Osteocyte (in vitro differentiated cells): ENCODE data around the gene HADHA. TPM values are rescaled to one million over a fixed set of nuclear protein-coding genes. Genes with fewer than 3 reads are reported as not detected.

Source experiments
- DNase-seq: peaks from one replicate; pipeline ENCODE4 v3.0.0; 2021; ENCODE audit warnings: mixed read lengths; ENCODE audit not compliant: unreplicated experiment; ENCODE audit errors: extremely low spot score
- H3K27ac Mint-ChIP-seq: one replicate; pipeline ENCODE4 v1.8.0; 2021; ENCODE audit warnings: mild to moderate bottlenecking, mixed read lengths; ENCODE audit not compliant: unreplicated experiment
- H3K27me3 Mint-ChIP-seq: one replicate; pipeline ENCODE4 v1.8.0; 2021; ENCODE audit warnings: mixed read lengths; ENCODE audit not compliant: unreplicated experiment
- H3K36me3 Mint-ChIP-seq: one replicate; pipeline ENCODE4 v1.8.0; 2021; ENCODE audit warnings: mixed read lengths; ENCODE audit not compliant: unreplicated experiment
- H3K4me1 Mint-ChIP-seq: one replicate; pipeline ENCODE4 v1.8.0; 2021; ENCODE audit warnings: mixed read lengths; ENCODE audit not compliant: unreplicated experiment
- H3K4me3 Mint-ChIP-seq: one replicate; pipeline ENCODE4 v1.8.0; 2021; ENCODE audit warnings: mild to moderate bottlenecking, moderate library complexity, mixed read lengths; ENCODE audit not compliant: unreplicated experiment
- H3K9me3 Mint-ChIP-seq: one replicate; pipeline ENCODE4 v1.8.0; 2021; ENCODE audit warnings: mixed read lengths; ENCODE audit not compliant: unreplicated experiment
- CTCF ChIP-seq: fragments of 200-600 bp; sonication (generic); IDR thresholded peaks from 2 replicates; pipeline ENCODE4 v1.5.0; 2021; ENCODE audit warnings: antibody characterized with exemption, mild to moderate bottlenecking, moderate library complexity
- total RNA-seq: library from RNA; stranded (reverse); gene quantifications from 2 replicates; pipeline ENCODE4 v1.2.1, GENCODE V29; 2021

The HADHA gene
- total RNA-seq, 1 donor from 2014 or later, result 114 TPM

DNA sequence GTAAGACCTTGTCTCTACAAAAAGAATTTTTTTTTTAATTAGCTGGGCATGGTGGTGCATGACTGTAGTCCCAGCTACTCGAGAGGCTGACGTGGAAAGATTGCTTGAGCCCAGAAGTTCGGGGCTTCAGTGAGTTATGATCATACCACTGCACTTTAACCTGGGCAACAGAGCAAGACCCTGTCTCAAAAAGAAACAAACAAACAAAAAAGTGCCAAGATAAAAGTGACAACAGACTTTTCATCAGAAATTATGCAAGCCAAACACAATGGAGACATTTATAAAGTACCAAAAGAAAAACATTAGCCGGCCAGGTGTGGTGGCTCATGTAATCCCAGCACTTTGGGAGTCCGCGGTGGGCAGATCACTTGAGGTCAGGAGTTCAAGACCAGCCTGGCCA lies 26.7 kb downstream of the HADHA start:
- Mint-ChIP-seq H3K27ac (no peak overlapping the region), H3K36me3 (peaks cover 60% of the 10 kb centered on the region)

GRCh38 chr2:26216587-26216986 lies 27.8 kb downstream of the HADHA start:
- TF ChIP-seq CTCF, result no peak
- Mint-ChIP-seq H3K4me1 (no peaks in the 10 kb centered on the region), H3K9me3 (peaks cover 16% of the 10 kb centered on the region), H3K27me3 (no peaks in the 10 kb centered on the region), H3K27ac (no peak overlapping the region), H3K4me3 (no peak overlapping the region), H3K36me3 (peaks cover 71% of the 10 kb centered on the region)
- no peak for DNase-seq

More for the DNA sequence above, 26.7 kb downstream of the HADHA start:
- H3K9me3 Mint-ChIP-seq, result peaks cover 16% of the 10 kb centered on the region
- H3K4me3 Mint-ChIP-seq, result no peak overlapping the region
- DNase-seq, result no peak
- TF ChIP-seq CTCF, result no peak
- no peaks in the 10 kb centered on the region for H3K4me1 Mint-ChIP-seq
- H3K27me3 Mint-ChIP-seq, result no peaks in the 10 kb centered on the region

DNA sequence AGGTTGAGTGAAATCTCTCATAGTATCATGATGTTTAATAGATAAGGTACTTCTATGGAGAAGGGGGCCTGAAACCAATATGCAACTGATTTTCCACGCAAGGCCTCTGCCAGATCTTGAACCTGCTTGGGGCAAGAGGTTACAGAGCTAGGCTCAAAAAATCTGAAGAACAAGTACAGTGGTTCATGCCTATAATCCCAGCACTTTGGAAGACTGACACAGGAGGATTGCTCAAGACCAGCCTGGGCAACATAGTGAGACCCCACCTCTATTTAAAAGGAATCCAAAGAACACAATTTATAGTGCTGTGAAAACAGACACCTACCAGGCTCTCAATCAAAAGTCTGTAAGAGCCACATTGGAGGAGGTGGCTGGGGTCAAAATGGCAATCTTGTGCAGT lies 28.6 kb downstream of the HADHA start:
- DNase-seq, result no peak
- Mint-ChIP-seq H3K27ac (no peak overlapping the region), H3K27me3 (no peaks in the 10 kb centered on the region), H3K4me1 (no peaks in the 10 kb centered on the region), H3K4me3 (no peak overlapping the region), H3K9me3 (peaks cover 16% of the 10 kb centered on the region), H3K36me3 (peaks cover 73% of the 10 kb centered on the region)
- TF ChIP-seq CTCF, result no peak

DNA sequence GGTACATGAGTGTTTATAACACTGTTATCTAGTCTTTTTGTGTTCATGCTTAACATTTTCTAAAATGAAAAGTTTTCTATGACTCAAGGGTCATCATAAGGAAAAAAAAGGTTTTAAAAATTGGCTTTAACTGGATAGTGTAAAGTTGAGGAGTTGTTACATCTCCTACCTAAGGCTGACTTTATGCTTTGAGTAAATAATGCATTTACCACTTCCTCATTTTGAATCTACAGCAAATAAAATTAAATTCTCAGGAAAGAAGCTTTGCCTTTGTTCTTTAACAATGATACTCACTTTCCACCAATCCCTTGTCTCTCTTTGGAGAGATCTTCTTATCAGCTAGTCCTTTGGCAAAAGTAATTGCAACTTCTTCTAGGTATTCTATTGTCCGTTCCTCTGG lies 29.7 kb downstream of the HADHA start:
- H3K4me3 Mint-ChIP-seq, result no peak overlapping the region
- peaks cover 16% of the 10 kb centered on the region for H3K9me3 Mint-ChIP-seq
- H3K27me3 Mint-ChIP-seq, result no peaks in the 10 kb centered on the region
- peaks cover 76% of the 10 kb centered on the region for H3K36me3 Mint-ChIP-seq
- no peak for DNase-seq
- no peak overlapping the region for H3K27ac Mint-ChIP-seq
- TF ChIP-seq CTCF, result no peak
- no peaks in the 10 kb centered on the region for H3K4me1 Mint-ChIP-seq

DNA sequence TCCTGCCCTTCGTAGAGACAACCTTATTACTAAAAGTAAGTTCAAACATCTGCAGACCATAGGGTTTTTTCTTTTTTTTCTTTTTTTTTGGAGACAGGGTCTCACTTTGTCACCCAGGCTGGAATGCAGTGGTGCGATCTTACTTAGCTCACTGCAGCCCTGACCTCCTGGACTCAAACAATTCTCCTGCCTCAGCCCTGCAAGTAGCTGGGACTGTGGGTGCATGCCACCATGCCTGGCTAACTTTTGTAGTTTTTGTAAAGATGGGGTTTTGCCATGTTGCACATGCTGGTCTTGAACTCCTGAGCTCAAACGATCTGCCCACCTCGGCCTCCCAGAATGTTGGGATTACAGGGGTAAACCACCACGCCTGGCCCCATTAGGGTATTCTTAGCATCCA lies 32.4 kb downstream of the HADHA start:
- H3K27ac Mint-ChIP-seq, result no peak overlapping the region

More for the DNA sequence above, 32.4 kb downstream of the HADHA start:
- TF ChIP-seq CTCF, result no peak
- no peak for DNase-seq
- Mint-ChIP-seq H3K36me3 (peaks cover 70% of the 10 kb centered on the region), H3K4me3 (no peak overlapping the region), H3K4me1 (no peaks in the 10 kb centered on the region), H3K9me3 (peaks cover 4% of the 10 kb centered on the region), H3K27me3 (no peaks in the 10 kb centered on the region)
